ENCODE results near the gene PTTG2. TPM values are rescaled to one million over a fixed set of nuclear protein-coding genes. Genes with fewer than 3 reads are reported as not detected.

The PTTG2 gene
- total RNA-seq, 4 donors from 2014 or later, result 1.3 TPM; not detected in 3

DNA sequence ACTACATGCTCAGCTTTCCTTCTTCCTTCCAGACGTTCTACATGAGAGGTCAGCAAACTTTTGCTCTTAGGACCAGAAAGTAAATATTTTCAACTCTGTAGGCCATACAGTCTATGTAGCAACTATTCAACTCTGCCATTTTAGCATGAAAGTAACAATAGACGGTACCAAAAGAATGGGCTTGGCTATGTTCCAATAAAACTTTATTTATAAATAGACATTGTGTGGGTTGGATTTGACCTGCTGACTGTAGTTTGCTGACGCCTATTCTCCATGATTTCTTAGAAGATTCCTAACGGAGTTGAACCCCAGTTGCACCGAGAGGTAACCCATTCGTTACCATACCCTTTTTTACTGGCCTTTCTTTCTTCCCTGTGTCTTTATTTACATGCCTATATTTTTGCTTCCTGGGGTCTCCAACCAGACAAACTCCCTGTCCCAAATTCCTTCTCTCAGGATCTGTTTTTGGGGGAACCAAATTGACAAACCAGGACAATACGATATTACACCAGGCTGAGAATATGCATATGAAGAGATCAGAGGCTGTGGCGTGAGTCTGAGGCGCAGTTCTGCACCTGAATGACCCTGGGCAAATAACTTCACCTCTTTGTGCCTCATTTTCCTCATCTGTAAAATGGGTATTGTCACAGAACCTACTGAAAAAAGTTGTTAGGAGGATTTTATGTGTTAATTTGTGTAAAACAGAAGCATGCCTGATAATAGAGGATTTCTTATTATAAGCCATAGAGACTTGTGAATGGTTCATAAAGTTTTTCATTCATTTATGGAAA lies 10.4 kb upstream of the PTTG2 start:
- no peak overlapping the region for H3K4me3 ChIP-seq
- 57 to 60% methylated on average over 9 of the region's 9 CpGs for WGBS, 2 donors
- no peak for TF ChIP-seq EP300 (IDR thresholded peaks at IDR 0.05)
- no peak for TF ChIP-seq POLR2A (IDR thresholded peaks at IDR 0.05)
- TF ChIP-seq, protein P1, sequence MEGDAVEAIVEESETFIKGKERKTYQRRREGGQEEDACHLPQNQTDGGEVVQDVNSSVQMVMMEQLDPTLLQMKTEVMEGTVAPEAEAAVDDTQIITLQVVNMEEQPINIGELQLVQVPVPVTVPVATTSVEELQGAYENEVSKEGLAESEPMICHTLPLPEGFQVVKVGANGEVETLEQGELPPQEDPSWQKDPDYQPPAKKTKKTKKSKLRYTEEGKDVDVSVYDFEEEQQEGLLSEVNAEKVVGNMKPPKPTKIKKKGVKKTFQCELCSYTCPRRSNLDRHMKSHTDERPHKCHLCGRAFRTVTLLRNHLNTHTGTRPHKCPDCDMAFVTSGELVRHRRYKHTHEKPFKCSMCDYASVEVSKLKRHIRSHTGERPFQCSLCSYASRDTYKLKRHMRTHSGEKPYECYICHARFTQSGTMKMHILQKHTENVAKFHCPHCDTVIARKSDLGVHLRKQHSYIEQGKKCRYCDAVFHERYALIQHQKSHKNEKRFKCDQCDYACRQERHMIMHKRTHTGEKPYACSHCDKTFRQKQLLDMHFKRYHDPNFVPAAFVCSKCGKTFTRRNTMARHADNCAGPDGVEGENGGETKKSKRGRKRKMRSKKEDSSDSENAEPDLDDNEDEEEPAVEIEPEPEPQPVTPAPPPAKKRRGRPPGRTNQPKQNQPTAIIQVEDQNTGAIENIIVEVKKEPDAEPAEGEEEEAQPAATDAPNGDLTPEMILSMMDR (IDR thresholded peaks at IDR 0.05), result no peak

DNA sequence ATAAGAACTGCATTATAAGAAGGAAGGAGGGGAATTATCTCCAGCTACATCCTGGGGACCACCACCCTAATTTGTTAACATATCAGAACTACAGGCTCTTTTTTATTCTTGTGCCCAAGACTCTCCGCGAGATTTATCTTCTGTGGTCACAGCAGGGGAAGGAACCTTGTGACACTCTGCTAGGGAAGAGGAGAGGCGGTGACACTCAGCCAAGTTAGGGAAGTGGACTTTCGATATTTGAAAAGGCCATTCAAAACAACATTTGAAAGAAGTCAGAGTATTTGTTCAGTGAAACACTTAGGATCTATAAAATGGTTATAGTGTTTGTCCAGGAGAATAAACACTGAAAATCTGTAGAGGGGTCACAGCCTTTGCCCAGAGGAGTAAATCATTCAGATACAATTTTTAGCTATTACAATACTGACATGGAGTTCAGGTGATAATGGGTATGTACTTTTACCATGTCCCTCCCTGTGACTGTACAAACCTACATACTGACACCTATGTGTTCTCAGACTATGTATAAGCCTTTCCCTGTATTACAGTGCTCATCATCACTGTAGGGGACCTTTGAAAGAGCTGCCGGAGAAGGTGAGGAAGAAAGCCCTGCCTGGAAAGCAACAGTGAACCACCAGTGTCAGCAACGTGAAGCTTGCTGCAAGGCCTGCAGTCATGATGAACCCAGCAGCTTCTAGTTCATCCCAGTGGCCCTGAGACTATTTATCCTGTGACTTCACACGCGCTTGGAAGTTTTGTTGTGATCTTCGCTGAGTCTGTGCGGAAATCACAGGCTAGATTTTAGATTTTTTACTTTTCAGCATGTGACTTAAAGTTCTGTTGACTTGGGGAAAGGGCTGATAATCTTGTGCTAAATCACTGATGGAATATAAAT lies 8.5 kb upstream of the PTTG2 start:
- TF ChIP-seq, protein P1 (IDR thresholded peaks at IDR 0.05), result no peak
- no peak for TF ChIP-seq EP300 (IDR thresholded peaks at IDR 0.05)
- no peak for TF ChIP-seq POLR2A (IDR thresholded peaks at IDR 0.05)
- no peak overlapping the region for H3K27ac ChIP-seq
- 82 to 83% methylated on average over 10 of the region's 10 CpGs for WGBS, 2 donors

More for the DNA sequence above, 10.4 kb upstream of the PTTG2 start:
- Histone ChIP-seq H3K27ac (no peak overlapping the region), H3K27me3 (no peaks in the 10 kb centered on the region), H3K4me1 (no peaks in the 10 kb centered on the region), H3K9me3 (no peaks in the 10 kb centered on the region), H3K36me3 (no peaks in the 10 kb centered on the region)
- no peak for DNase-seq (ENCODE audit: low spot score in 2 of 2)

DNA sequence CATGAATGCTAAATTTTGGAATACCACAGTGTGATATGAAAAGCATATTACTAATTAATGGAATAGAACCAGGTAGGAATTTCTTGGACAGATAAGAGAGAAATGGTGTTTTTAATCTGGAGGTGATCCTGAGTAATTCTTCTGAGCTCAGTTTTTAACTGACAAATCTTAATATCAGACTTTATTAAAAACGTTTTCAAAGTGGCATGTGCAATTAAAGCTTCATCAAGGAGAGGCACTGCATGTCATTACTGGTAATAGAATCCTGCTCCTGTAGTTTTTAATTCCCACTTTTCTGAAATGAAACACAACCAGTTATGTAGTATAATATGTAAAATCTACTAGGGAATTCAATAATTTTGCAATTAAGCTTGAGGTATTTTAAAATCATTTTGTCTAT lies 7.0 kb upstream of the PTTG2 start:
- no peak overlapping the region for H3K27ac ChIP-seq
- DNase-seq (ENCODE audit: low spot score in 2 of 2), result no peak
- H3K4me1 ChIP-seq, result no peaks in the 10 kb centered on the region
- no peak overlapping the region for H3K4me3 ChIP-seq
- TF ChIP-seq, protein P1 (IDR thresholded peaks at IDR 0.05), result no peak
- TF ChIP-seq POLR2A (IDR thresholded peaks at IDR 0.05) (no peak), EP300 (IDR thresholded peaks at IDR 0.05) (no peak)
- 40 to 50% methylated on average over 1 of the region's 1 CpG for WGBS, 2 donors
- no peaks in the 10 kb centered on the region for H3K27me3 ChIP-seq
- H3K9me3 ChIP-seq, result no peaks in the 10 kb centered on the region
- no peaks in the 10 kb centered on the region for H3K36me3 ChIP-seq

More for the DNA sequence above, 8.5 kb upstream of the PTTG2 start:
- H3K36me3 ChIP-seq, result no peaks in the 10 kb centered on the region
- H3K27me3 ChIP-seq, result no peaks in the 10 kb centered on the region
- no peaks in the 10 kb centered on the region for H3K4me1 ChIP-seq
- H3K4me3 ChIP-seq, result no peak overlapping the region
- H3K9me3 ChIP-seq, result no peaks in the 10 kb centered on the region
- no peak for DNase-seq (ENCODE audit: low spot score in 2 of 2)

DNA sequence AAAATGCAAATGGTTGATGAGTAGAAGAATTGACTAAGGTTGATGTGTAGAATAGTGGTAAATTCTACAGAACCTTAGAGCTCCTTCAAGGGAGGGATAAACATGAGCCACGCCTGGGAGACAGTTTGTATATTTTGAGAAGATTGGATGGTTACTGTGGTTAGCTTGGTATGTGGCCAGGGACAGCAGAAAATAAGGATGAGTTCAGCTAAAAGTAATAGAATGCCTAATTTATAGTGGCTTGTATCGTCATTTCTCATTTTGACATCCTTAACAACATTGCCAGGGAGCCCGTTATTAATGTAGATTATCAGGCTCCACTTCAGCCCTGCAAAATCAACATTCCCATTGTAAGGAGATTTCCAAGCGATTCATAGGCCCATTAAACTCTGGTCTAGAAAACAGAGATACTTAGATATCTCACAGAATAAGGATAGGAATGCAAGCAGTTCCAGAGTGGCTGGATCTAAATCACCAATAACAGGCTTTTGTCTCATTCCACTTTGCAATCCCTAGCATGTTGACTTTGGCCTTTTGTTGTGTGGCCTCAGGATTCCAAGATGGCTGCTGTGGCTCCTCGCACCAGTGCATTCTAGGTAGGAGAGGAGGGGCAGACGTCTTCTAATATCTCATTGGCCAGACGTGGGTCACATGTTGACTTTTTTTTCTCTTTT lies 6.4 kb upstream of the PTTG2 start:
- Histone ChIP-seq H3K4me1 (no peaks in the 10 kb centered on the region), H3K27ac (no peak overlapping the region)
- 78 to 83% methylated on average over 7 of the region's 7 CpGs for WGBS, 2 donors

More for the DNA sequence above, 6.4 kb upstream of the PTTG2 start:
- DNase-seq (ENCODE audit: low spot score in 2 of 2), result no peak
- Histone ChIP-seq H3K9me3 (no peaks in the 10 kb centered on the region), H3K36me3 (no peaks in the 10 kb centered on the region), H3K27me3 (no peaks in the 10 kb centered on the region), H3K4me3 (no peak overlapping the region)
- TF ChIP-seq, protein P1 (IDR thresholded peaks at IDR 0.05), result no peak
- TF ChIP-seq POLR2A (IDR thresholded peaks at IDR 0.05) (no peak), EP300 (IDR thresholded peaks at IDR 0.05) (no peak)

Data from tibial nerve (tissue), 4 donors.